Measurements from ENCODE around the gene HLA-F.

- no peak for TF ChIP-seq CTCF (IDR thresholded peaks at IDR 0.05)
- TF ChIP-seq POLR2A (IDR thresholded peaks at IDR 0.05), result no peak
Observed at GRCh38 chr6:29726571-29727194, 3.4 kb downstream of the HLA-F start.

Data from right lobe of liver (tissue), 4 donors.